IMR-90 (cell line): ENCODE measurements around the gene CDC42EP2. TPM values are rescaled to one million over a fixed set of nuclear protein-coding genes. Genes with fewer than 3 reads are reported as not detected.

Source experiments
- ATAC-seq: fragments of 200-7000 bp; cut with Tn5 transposase; 2 replicates; pipeline ENCODE4 v1.9.1; 2020; ENCODE audit warnings: low read depth, mild to moderate bottlenecking, moderate library complexity
- BruUV-seq: library from RNA; stranded (reverse); fragments of 400-500 nt; replicated peaks from 2 replicates; lab custom pipeline; 2021; lab: Mats Ljungman, UMichigan
- CTCF ChIA-PET: fragments of 300-600 bp; formaldehyde crosslinking; extraction: SDS; loops from one replicate; lab custom pipeline; 2021; ENCODE audit warnings: antibody characterized with exemption; lab: Yijun Ruan, JAX
- POLR2A ChIA-PET: fragments of 300-600 bp; sonication (Branson Sonifier 250); formaldehyde crosslinking; loops from one replicate; lab custom pipeline; 2022; ENCODE audit warnings: antibody characterized with exemption; ENCODE audit not compliant: unreplicated experiment; lab: Charles Lee
- DNase-seq: peaks from one replicate; pipeline ENCODE4 v3.0.0; 2013
- H2AFZ ChIP-seq: replicated peaks from 2 replicates; pipeline ENCODE3; 2013; ENCODE audit warnings: low read length, mild to moderate bottlenecking; ENCODE audit not compliant: poor library complexity
- H2AK5ac ChIP-seq: 2 replicates; pipeline ENCODE4 v1.6.1; 2013; ENCODE audit warnings: low read depth, low read length, inconsistent platforms
- H2AK9ac ChIP-seq: replicated peaks from 2 replicates; pipeline ENCODE3; 2013; ENCODE audit warnings: mild to moderate bottlenecking, low read depth, low read length, moderate library complexity; ENCODE audit not compliant: poor library complexity
- H2BK120ac ChIP-seq: 2 replicates; pipeline ENCODE4 v1.6.1; 2013; ENCODE audit warnings: low read depth, low read length, inconsistent platforms
- H2BK15ac ChIP-seq: 3 replicates; pipeline ENCODE4 v1.6.1; 2013; ENCODE audit warnings: low read depth, low read length, inconsistent platforms
- H2BK20ac ChIP-seq: 2 replicates; pipeline ENCODE4 v1.6.1; 2013; ENCODE audit warnings: low read depth, mild to moderate bottlenecking, inconsistent platforms, low read length, moderate library complexity
- H2BK5ac ChIP-seq: 2 replicates; pipeline ENCODE4 v1.6.1; 2013; ENCODE audit warnings: mild to moderate bottlenecking, low read depth, low read length, inconsistent platforms; ENCODE audit not compliant: poor library complexity, severe bottlenecking
- H3K14ac ChIP-seq: replicated peaks from 2 replicates; pipeline ENCODE4 v1.6.1; 2013; ENCODE audit warnings: low read depth, low read length, inconsistent platforms
- H3K18ac ChIP-seq: 2 replicates; pipeline ENCODE4 v1.6.1; 2013; ENCODE audit warnings: low read depth, low read length, control low read depth
- H3K23ac ChIP-seq: 2 replicates; pipeline ENCODE4 v1.6.1; 2013; ENCODE audit warnings: low read depth, low read length, inconsistent platforms
- H3K27ac ChIP-seq: 2 replicates; pipeline ENCODE4 v1.5.1; 2013; ENCODE audit warnings: mild to moderate bottlenecking, control low read depth, low read length; ENCODE audit not compliant: insufficient read depth
- H3K27me3 ChIP-seq: 2 replicates; pipeline ENCODE4 v1.6.1; 2013; ENCODE audit warnings: low read length; ENCODE audit not compliant: control insufficient read depth, insufficient read depth
- H3K36me3 ChIP-seq: 2 replicates; pipeline ENCODE4 v1.6.1; 2013; ENCODE audit warnings: low read length, mixed read lengths; ENCODE audit not compliant: control insufficient read depth, insufficient read depth
- H3K4ac ChIP-seq: 2 replicates; pipeline ENCODE4 v1.6.1; 2013; ENCODE audit warnings: low read depth, low read length, inconsistent platforms
- H3K4me1 ChIP-seq: 2 replicates; pipeline ENCODE4 v1.6.1; 2013; ENCODE audit warnings: low read length, mixed read lengths; ENCODE audit not compliant: control insufficient read depth, insufficient read depth
- H3K4me2 ChIP-seq: 2 replicates; pipeline ENCODE4 v1.6.1; 2013; ENCODE audit warnings: low read depth, mild to moderate bottlenecking, control low read depth, low read length, moderate library complexity
- H3K4me3 ChIP-seq: 2 replicates; pipeline ENCODE4 v1.5.1; 2013; ENCODE audit warnings: low read depth, mild to moderate bottlenecking, control low read depth, low read length, moderate library complexity; ENCODE audit not compliant: insufficient read depth
- H3K56ac ChIP-seq: 2 replicates; pipeline ENCODE4 v1.6.1; 2013; ENCODE audit warnings: low read length, inconsistent platforms; ENCODE audit not compliant: insufficient read depth; ENCODE audit errors: extremely low read depth
- H3K79me1 ChIP-seq, 2 experiments: 2 replicates each; pipeline ENCODE4 v1.6.1; 2013; ENCODE audit warnings: low read length in 2 of 2, inconsistent platforms in 1 of 2, low read depth in 1 of 2
- H3K9ac ChIP-seq: 2 replicates; pipeline ENCODE4 v1.6.1; 2013; ENCODE audit warnings: low read depth, low read length, control low read depth
- H3K9me1 ChIP-seq: 2 replicates; pipeline ENCODE4 v1.6.1; 2013; ENCODE audit warnings: low read length, inconsistent platforms; ENCODE audit not compliant: insufficient read depth
- H3K9me3 ChIP-seq: 2 replicates; pipeline ENCODE4 v1.6.1; 2013; ENCODE audit warnings: low read length; ENCODE audit not compliant: control insufficient read depth, insufficient read depth
- H4K20me1 ChIP-seq: 2 replicates; pipeline ENCODE4 v1.6.1; 2013; ENCODE audit warnings: low read length, inconsistent platforms; ENCODE audit not compliant: insufficient read depth
- H4K5ac ChIP-seq: 2 replicates; pipeline ENCODE4 v1.6.1; 2013; ENCODE audit warnings: mild to moderate bottlenecking, low read depth, low read length, control low read depth
- H4K8ac ChIP-seq, 2 experiments: 2 replicates each; pipeline ENCODE4 v1.6.1; 2013; ENCODE audit warnings: low read depth in 2 of 2, low read length in 2 of 2, control low read depth in 1 of 2, inconsistent platforms in 1 of 2
- H4K91ac ChIP-seq: 2 replicates; pipeline ENCODE4 v1.6.1; 2013; ENCODE audit warnings: low read depth, low read length, inconsistent platforms; ENCODE audit not compliant: insufficient read depth
- BHLHE40 ChIP-seq: fragments of 150-350 bp; IDR thresholded peaks from 2 replicates; pipeline ENCODE4 v1.6.1; 2016; ENCODE audit warnings: mild to moderate bottlenecking, low read depth, low read length
- CEBPB ChIP-seq: IDR thresholded peaks from 2 replicates; pipeline ENCODE4 v1.6.1; 2012; ENCODE audit warnings: low read depth, low read length, improper control_type of control experiment
- CHD1 ChIP-seq: IDR thresholded peaks from 2 replicates; pipeline ENCODE4 v1.6.1; 2012; ENCODE audit warnings: low read depth, low read length, improper control_type of control experiment
- CTCF ChIP-seq: conservative IDR thresholded peaks from 2 replicates; pipeline ENCODE4 v1.5.1; 2012; ENCODE audit warnings: mild to moderate bottlenecking, low read depth, low read length, improper control_type of control experiment
- ELK1 ChIP-seq: fragments of 150-350 bp; IDR thresholded peaks from 2 replicates; pipeline ENCODE4 v1.6.1; 2016; ENCODE audit warnings: low read depth, mild to moderate bottlenecking, low read length, moderate library complexity, borderline replicate concordance
- FOS ChIP-seq: fragments of 150-350 bp; IDR thresholded peaks from 2 replicates; pipeline ENCODE4 v1.6.1; 2016; ENCODE audit warnings: low read depth, low read length
- MAFK ChIP-seq: IDR thresholded peaks from 2 replicates; pipeline ENCODE4 v1.6.1; 2012; ENCODE audit warnings: low read depth, low read length, improper control_type of control experiment
- MXI1 ChIP-seq: IDR thresholded peaks from 2 replicates; pipeline ENCODE4 v1.6.1; 2012; ENCODE audit warnings: low read depth, mild to moderate bottlenecking, low read length, moderate library complexity, borderline replicate concordance
- NFE2L2 ChIP-seq: fragments of 150-350 bp; IDR thresholded peaks from 2 replicates; pipeline ENCODE4 v1.6.1; 2016; ENCODE audit warnings: low read depth, mild to moderate bottlenecking, low read length
- POLR2A ChIP-seq: IDR thresholded peaks from 2 replicates; pipeline ENCODE4 v1.6.1; 2012; ENCODE audit warnings: mild to moderate bottlenecking, low read depth, low read length
- RAD21 ChIP-seq: IDR thresholded peaks from 2 replicates; pipeline ENCODE4 v1.6.1; 2012; ENCODE audit warnings: low read length, improper control_type of control experiment
- WGBS, 2 experiments: methylation state at CpG; one replicate each; pipeline versions ENCODE4 v1.1.5 to v1.1.7; 2013; ENCODE audit warnings: missing lambda C conversion rate in 2 of 2; ENCODE audit not compliant: insufficient read length in 1 of 2; ENCODE audit errors: extremely low coverage in 2 of 2; 5-methylcytosine and 5-hydroxymethylcytosine counted together
- dilution Hi-C: fragments of 300-500 bp; cut with HindIII; formaldehyde crosslinking; loops from one replicate; pipeline ENCODE4 v1.14.3; 2018; ENCODE audit warnings: low sequenced_read_pairs; ENCODE audit not compliant: unreplicated experiment
- in situ Hi-C: fragments of 300-500 bp; cut with MboI; formaldehyde crosslinking; loops from 3 replicates; pipeline ENCODE4 v1.14.3; 2019; ENCODE audit warnings: low sequenced_read_pairs, inconsistent platforms, mixed read lengths
- intact Hi-C: fragments of 100-400 bp; cut with micrococcal nuclease; formaldehyde crosslinking; loops from 2 replicates; pipeline ENCODE4 v1.10.0; 2022
- polyA plus RNA-seq, 3 experiments: library from polyadenylated mRNA; depleted of rRNA; stranded (reverse); fragments of >200 nt; gene quantifications; 2 replicates each; pipeline ENCODE4 v1.2.3, GENCODE V29; 2012; ENCODE audit warnings: low replicate concordance in 1 of 3
- total RNA-seq: library from RNA; depleted of rRNA; stranded (reverse); fragments of >200 nt; gene quantifications from 2 replicates; pipeline ENCODE4 v1.2.3, GENCODE V29; 2012

Gene CDC42EP2
- total and polyA plus RNA-seq, 2 of the 4 experiments (the other 2 are of a cell fraction): 5.2 to 27.5 TPM

- Histone ChIP-seq H4K5ac (peak overlapping the region; percentile 27), H3K4me1 (peaks cover 23% of the 10 kb centered on the region), H3K4me2 (no peak overlapping the region), H3K9me1 (peaks cover 12% of the 10 kb centered on the region), H3K27ac (peak overlapping the region; percentile 36; the same call in 1 of the 2 replicates), H2AK5ac (0 out of 2 replicates have a peak overlapping the region, but pooled peaks have one; percentile 39), H3K9me3 (no peaks in the 10 kb centered on the region), H4K8ac (peak overlapping the region in 1 of 2 experiments; percentile 36; a peak in 1 of 4 replicates), H4K20me1 (no peaks in the 10 kb centered on the region), H2AFZ (no peak overlapping the region), H3K27me3 (no peaks in the 10 kb centered on the region), H3K18ac (peak overlapping the region; percentile 59), H2AK9ac (no peak overlapping the region), H4K91ac (peak overlapping the region; percentile 52; the same call in 1 of the 2 replicates), H3K36me3 (peaks cover 6% of the 10 kb centered on the region; the same call in 1 of the 2 replicates), H3K9ac (no peak overlapping the region; the same call in 1 of the 2 replicates), H3K23ac (no peak overlapping the region), H3K4me3 (no peak overlapping the region), H2BK5ac (peak overlapping the region; percentile 81), H2BK20ac (peak overlapping the region; percentile 62), H3K4ac (peak overlapping the region; percentile 62), H2BK120ac (peak overlapping the region; percentile 66), H3K56ac (no peak overlapping the region), H3K14ac (peak overlapping the region; percentile 26), H3K79me1 (peaks cover 21 to 40% of the 10 kb centered on the region in 2 experiments), H2BK15ac (peak overlapping the region; percentile 31; the same call in 1 of the 3 replicates)
- no TSS peak for BruUV-seq
- intact Hi-C loops: loop anchor here (1.0 kb wide), 2 partner anchors 39 to 54 kb away; no protein-coding TSS in a partner anchor
- dilution Hi-C loops: no loop called here
- in situ Hi-C loops: loop anchor here (5.0 kb wide), 1 partner anchor 41 kb away; no protein-coding TSS in a partner anchor
- ATAC-seq (no peak), DNase-seq (no peak)
- ChIA-PET POLR2A (interaction anchor here (0.5 to 1.3 kb wide), 5 partner anchors 40 to 159 kb away, joined by 4 to 20 read pairs (median 16); partner anchors contain the start of gene ZNHIT2), CTCF (interaction anchor here (0.6 to 3.8 kb wide), 14 partner anchors 9 to 327 kb away, joined by 3 to 74 read pairs (median 4); partner anchors contain the start of genes CDC42EP2, DPF2 and POLA2)
- 60% methylated on average over 1 of the region's 4 CpGs; no CpG with 5 or more reads in 1 of the 2 experiments for WGBS, 2 experiments
- TF ChIP-seq MXI1: no peak
- TF ChIP-seq POLR2A: no peak
- TF ChIP-seq NFE2L2: no peak
- TF ChIP-seq CHD1: no peak
- no peak for TF ChIP-seq BHLHE40
- no peak for TF ChIP-seq RAD21
- no peak for TF ChIP-seq MAFK
- TF ChIP-seq ELK1: no peak
- no peak for TF ChIP-seq CEBPB
- no peak for TF ChIP-seq CTCF
- no peak for TF ChIP-seq FOS
Observed at GRCh38 chr11:65275906-65276305, 38.8 kb upstream of the CDC42EP2 start.
